ENCODE data around the gene MRPL45.

The MRPL45 gene

GRCh38 chr17:38355251-38355650, 58.3 kb downstream of the MRPL45 start:
- no peak for TF ChIP-seq CTCF (IDR thresholded peaks at IDR 0.05; ENCODE audit: low read depth, low read length)
- no peak overlapping the region for H3K4me3 ChIP-seq (ENCODE audit: low read depth, low read length)

DNA sequence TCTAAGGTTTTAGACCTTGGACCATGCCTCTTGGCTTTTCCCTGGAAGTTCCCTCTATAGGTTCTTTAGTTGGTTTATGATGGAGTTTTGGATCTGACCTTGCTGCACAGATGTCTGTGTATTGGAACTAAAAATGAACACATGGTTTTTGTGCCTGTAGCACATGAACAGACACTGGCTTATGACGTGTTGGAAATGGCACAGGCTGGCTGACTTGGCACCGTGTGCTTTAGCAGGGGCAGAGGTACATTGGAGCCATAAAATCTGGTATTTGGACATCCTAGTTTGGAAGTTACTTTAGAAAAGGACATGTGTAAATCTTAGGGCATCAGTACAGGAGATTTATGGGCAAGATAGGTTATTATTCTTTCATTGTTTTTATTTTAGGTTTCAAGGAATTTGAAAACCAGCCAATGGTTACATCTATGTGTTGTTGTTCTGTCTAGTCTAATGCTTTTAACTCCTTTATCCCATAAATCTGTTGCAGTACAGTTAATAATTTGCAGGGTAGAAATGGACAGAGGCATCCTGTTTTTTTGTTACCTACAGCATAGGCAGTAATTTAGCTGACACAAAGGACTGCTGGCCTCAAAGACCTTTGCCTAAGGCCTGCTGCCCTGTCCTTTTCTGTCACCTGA, 60.6 kb downstream of the MRPL45 start:
- no peak for TF ChIP-seq CTCF (IDR thresholded peaks at IDR 0.05; ENCODE audit: low read depth, low read length)
- H3K4me3 ChIP-seq (ENCODE audit: low read depth, low read length), result no peak overlapping the region

GRCh38 chr17:38358586-38359513, 61.9 kb downstream of the MRPL45 start:
- TF ChIP-seq CTCF (IDR thresholded peaks at IDR 0.05; ENCODE audit: low read depth, low read length), result no peak
- no peak overlapping the region for H3K4me3 ChIP-seq (ENCODE audit: low read depth, low read length)

- TF ChIP-seq CTCF (IDR thresholded peaks at IDR 0.05; ENCODE audit: low read depth, low read length), result no peak
These were observed 64.9 kb downstream of the MRPL45 start for GRCh38 chr17:38361694-38362465.

GRCh38 chr17:38363016-38363415, 66.0 kb downstream of the MRPL45 start:
- H3K4me3 ChIP-seq (ENCODE audit: low read depth, low read length), result no peak overlapping the region
- TF ChIP-seq CTCF (IDR thresholded peaks at IDR 0.05; ENCODE audit: low read depth, low read length), result no peak

More at GRCh38 chr17:38361694-38362465, 64.9 kb downstream of the MRPL45 start:
- no peak overlapping the region for H3K4me3 ChIP-seq (ENCODE audit: low read depth, low read length)

DNA sequence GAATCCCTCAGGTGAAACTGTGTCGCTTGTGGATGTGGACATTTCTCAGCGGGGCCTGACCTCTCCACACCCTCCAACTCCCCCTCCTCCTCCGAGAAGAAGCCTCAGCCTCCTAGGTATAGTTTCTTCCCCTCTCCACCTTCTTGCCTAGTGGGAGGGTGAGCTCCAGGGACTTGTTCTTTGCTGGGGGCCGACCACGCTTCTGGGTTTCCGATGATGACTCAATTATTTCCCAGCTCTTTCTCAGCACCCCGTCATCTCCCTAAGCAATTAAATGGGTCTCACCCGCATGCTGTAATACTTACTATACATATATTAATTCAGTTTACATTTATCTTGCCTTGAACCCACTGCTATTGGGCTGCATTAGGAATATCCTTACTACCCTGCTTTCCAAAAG, 67.8 kb downstream of the MRPL45 start:
- no peak for TF ChIP-seq CTCF (IDR thresholded peaks at IDR 0.05; ENCODE audit: low read depth, low read length)
- H3K4me3 ChIP-seq (ENCODE audit: low read depth, low read length), result no peak overlapping the region
